Measurements from ENCODE around the gene KRT24.

Gene KRT24

DNA sequence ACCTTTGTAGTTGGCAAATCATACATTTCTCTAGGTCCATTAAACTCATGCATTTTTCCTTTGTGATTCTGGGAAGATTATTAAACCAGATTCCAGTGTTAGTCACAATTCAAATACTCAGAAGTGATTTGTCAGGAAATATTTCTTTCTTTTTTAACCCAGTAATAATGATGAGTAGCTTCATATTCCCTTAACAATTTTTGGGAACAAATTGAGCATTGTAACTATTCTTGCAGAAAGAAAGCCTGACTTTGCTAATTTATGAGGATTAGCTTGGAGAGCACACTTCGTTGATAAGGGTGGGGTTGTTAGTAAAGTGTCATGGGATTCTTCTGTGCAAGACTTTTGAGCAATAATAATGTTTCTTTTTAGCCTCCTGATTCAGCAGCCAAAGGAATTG, 18.7 kb upstream of the KRT24 start:
- Histone ChIP-seq H3K36me3 (ENCODE audit: control insufficient read depth, insufficient read depth, low read length) (no peaks in the 10 kb centered on the region), H3K4me1 (ENCODE audit: control insufficient read depth, insufficient read depth, low read length) (no peaks in the 10 kb centered on the region), H3K27ac (ENCODE audit: low read depth, low read length) (no peak overlapping the region), H3K9ac (ENCODE audit: low read length) (no peak overlapping the region), H3K9me3 (ENCODE audit: control insufficient read depth, insufficient read depth, low read depth, low read length) (no peaks in the 10 kb centered on the region), H3K4me3 (ENCODE audit: low read depth, low read length) (no peak overlapping the region), H3K27me3 (ENCODE audit: control insufficient read depth, insufficient read depth, low read length) (no peaks in the 10 kb centered on the region)

DNA sequence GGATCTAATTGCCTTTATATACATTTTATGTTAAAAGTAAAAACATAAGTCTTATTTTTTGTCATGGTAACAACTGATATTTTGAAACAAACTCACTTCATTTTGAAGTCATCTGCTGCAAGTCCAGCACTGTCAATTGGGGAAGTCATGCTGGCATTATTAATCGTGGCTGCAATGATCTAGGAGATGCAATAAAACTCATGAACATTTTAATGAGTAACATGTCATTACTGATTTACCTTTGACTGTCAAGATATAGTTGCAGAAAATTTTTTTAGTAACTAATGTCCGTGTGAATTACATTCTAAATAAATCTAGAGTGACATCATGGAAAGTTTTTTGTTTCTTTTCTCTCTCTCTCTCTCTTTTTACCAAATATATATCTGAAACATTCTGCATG, 17.3 kb upstream of the KRT24 start:
- no peaks in the 10 kb centered on the region for H3K36me3 ChIP-seq (ENCODE audit: control insufficient read depth, insufficient read depth, low read length)

DNA sequence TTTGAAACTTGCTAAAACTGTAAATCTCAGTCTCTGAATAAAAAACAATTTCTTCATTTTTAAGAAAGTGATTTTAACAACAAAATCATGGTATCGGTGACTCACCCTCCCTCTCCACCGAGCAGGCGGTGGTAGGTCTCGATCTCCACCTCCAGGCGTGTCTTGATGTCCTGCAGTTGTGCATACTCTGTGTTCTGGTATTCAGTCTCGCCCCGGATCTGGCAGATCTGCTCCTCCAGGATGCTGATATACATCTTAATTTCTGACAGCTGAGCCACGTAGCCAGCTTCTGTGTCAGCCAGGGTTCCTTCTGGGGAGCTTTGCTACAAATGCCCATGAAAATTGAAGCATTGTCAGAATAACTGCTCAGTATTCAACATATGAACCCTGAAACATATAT, 15.4 kb upstream of the KRT24 start:
- Histone ChIP-seq H3K4me1 (ENCODE audit: control insufficient read depth, insufficient read depth, low read length) (no peaks in the 10 kb centered on the region), H3K4me3 (ENCODE audit: low read depth, low read length) (no peak overlapping the region), H3K27ac (ENCODE audit: low read depth, low read length) (no peak overlapping the region), H3K36me3 (ENCODE audit: control insufficient read depth, insufficient read depth, low read length) (no peaks in the 10 kb centered on the region), H3K9ac (ENCODE audit: low read length) (no peak overlapping the region), H3K9me3 (ENCODE audit: control insufficient read depth, insufficient read depth, low read depth, low read length) (no peaks in the 10 kb centered on the region), H3K27me3 (ENCODE audit: control insufficient read depth, insufficient read depth, low read length) (no peaks in the 10 kb centered on the region)

More for the DNA sequence above, 17.3 kb upstream of the KRT24 start:
- Histone ChIP-seq H3K9ac (ENCODE audit: low read length) (no peak overlapping the region), H3K27ac (ENCODE audit: low read depth, low read length) (no peak overlapping the region), H3K4me1 (ENCODE audit: control insufficient read depth, insufficient read depth, low read length) (no peaks in the 10 kb centered on the region), H3K9me3 (ENCODE audit: control insufficient read depth, insufficient read depth, low read depth, low read length) (no peaks in the 10 kb centered on the region), H3K4me3 (ENCODE audit: low read depth, low read length) (no peak overlapping the region), H3K27me3 (ENCODE audit: control insufficient read depth, insufficient read depth, low read length) (no peaks in the 10 kb centered on the region)

DNA sequence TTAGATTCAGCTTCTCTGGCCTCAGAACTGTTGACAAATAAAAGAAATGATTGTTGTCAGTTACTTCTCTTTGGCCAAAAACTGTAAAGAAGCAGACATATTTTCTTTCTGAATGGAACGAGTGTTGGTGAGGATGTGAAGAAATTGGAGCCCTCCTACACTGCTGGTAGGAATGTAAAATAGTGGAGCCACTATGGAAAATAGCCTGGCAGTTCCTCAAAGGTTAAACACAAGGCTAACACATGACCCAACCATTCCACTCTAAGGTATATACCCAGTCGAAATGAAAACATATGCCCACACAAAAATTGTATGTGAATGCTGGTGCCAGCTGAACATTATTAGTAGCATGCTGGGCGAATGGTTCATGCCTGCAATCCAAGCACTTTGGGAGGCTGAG, 14.2 kb upstream of the KRT24 start:
- no peak overlapping the region for H3K9ac ChIP-seq (ENCODE audit: low read length)
- no peaks in the 10 kb centered on the region for H3K27me3 ChIP-seq (ENCODE audit: control insufficient read depth, insufficient read depth, low read length)
- no peaks in the 10 kb centered on the region for H3K36me3 ChIP-seq (ENCODE audit: control insufficient read depth, insufficient read depth, low read length)
- H3K27ac ChIP-seq (ENCODE audit: low read depth, low read length) = no peak overlapping the region
- H3K9me3 ChIP-seq (ENCODE audit: control insufficient read depth, insufficient read depth, low read depth, low read length) = no peaks in the 10 kb centered on the region
- no peaks in the 10 kb centered on the region for H3K4me1 ChIP-seq (ENCODE audit: control insufficient read depth, insufficient read depth, low read length)
- H3K4me3 ChIP-seq (ENCODE audit: low read depth, low read length) = no peak overlapping the region

DNA sequence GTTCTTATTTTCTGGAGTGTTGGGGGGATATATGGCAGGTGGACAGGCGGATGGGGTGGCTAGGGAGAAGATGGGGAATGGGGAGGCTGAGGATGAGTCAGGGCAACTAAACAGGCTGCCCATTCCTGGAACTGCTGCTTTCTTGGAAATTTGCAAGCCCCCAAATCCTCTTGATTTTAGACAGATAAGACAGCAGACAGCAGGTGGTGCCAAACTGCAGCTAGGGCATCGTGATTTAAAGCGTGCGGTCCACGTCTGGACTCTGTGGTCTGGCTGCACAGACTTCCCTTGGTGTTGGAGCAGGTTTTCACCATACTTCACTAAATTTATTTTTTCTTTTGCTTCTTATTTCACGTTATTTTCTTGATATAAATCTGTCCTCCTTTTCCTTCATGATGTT, 10.9 kb upstream of the KRT24 start:
- no peak overlapping the region for H3K4me3 ChIP-seq (ENCODE audit: low read depth, low read length)
- no peaks in the 10 kb centered on the region for H3K4me1 ChIP-seq (ENCODE audit: control insufficient read depth, insufficient read depth, low read length)
- no peaks in the 10 kb centered on the region for H3K27me3 ChIP-seq (ENCODE audit: control insufficient read depth, insufficient read depth, low read length)
- H3K36me3 ChIP-seq (ENCODE audit: control insufficient read depth, insufficient read depth, low read length) = no peaks in the 10 kb centered on the region
- H3K9me3 ChIP-seq (ENCODE audit: control insufficient read depth, insufficient read depth, low read depth, low read length) = no peaks in the 10 kb centered on the region
- no peak overlapping the region for H3K9ac ChIP-seq (ENCODE audit: low read length)
- H3K27ac ChIP-seq (ENCODE audit: low read depth, low read length) = no peak overlapping the region

DNA sequence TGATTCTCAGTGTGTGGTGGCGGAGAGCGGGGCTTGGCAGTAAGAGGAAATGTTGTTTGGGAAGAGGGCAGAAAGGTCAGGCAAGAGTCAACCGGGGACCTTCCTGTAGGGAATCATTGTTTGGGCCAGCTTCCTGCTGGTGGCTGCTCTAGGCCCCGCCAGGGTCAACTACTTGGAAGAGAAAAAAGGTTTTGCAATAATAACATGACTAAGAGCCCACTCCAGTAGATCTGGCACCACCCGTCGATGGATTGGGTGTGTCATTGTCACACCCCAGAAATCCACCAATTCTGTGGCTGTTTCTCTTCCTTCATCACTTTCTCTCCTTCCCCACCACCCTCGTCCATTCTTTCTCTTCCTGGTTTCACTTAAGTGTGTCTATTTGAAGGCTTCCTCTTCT, 4.2 kb upstream of the KRT24 start:
- Histone ChIP-seq H3K4me3 (ENCODE audit: low read depth, low read length) (no peak overlapping the region), H3K27me3 (ENCODE audit: control insufficient read depth, insufficient read depth, low read length) (no peaks in the 10 kb centered on the region), H3K4me1 (ENCODE audit: control insufficient read depth, insufficient read depth, low read length) (no peaks in the 10 kb centered on the region), H3K9ac (ENCODE audit: low read length) (no peak overlapping the region), H3K36me3 (ENCODE audit: control insufficient read depth, insufficient read depth, low read length) (no peaks in the 10 kb centered on the region), H3K27ac (ENCODE audit: low read depth, low read length) (no peak overlapping the region), H3K9me3 (ENCODE audit: control insufficient read depth, insufficient read depth, low read depth, low read length) (no peaks in the 10 kb centered on the region)

DNA sequence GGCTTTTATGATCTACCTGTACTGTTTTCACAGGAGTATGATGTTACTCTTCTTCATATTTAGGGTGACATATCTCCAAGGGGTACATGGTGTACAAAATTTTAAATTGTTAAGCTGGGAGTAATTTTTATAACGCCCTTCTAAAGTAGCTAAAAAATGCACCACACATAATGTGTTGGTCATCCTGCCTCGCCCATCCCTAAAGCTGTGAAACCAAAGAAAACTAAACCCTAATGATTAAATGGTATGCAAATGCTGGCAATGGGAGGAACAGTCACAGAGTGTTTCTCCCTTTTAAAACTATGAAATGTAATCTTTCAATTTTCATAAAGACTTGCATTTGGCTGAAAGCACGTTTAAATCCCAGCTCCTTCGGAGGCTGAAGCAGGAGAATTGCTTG, 2.0 kb upstream of the KRT24 start:
- H3K27ac ChIP-seq (ENCODE audit: low read depth, low read length) = no peak overlapping the region
- H3K4me1 ChIP-seq (ENCODE audit: control insufficient read depth, insufficient read depth, low read length) = no peaks in the 10 kb centered on the region
- no peak overlapping the region for H3K4me3 ChIP-seq (ENCODE audit: low read depth, low read length)
- H3K9ac ChIP-seq (ENCODE audit: low read length) = no peak overlapping the region
- no peaks in the 10 kb centered on the region for H3K27me3 ChIP-seq (ENCODE audit: control insufficient read depth, insufficient read depth, low read length)
- no peaks in the 10 kb centered on the region for H3K9me3 ChIP-seq (ENCODE audit: control insufficient read depth, insufficient read depth, low read depth, low read length)
- H3K36me3 ChIP-seq (ENCODE audit: control insufficient read depth, insufficient read depth, low read length) = no peaks in the 10 kb centered on the region

DNA sequence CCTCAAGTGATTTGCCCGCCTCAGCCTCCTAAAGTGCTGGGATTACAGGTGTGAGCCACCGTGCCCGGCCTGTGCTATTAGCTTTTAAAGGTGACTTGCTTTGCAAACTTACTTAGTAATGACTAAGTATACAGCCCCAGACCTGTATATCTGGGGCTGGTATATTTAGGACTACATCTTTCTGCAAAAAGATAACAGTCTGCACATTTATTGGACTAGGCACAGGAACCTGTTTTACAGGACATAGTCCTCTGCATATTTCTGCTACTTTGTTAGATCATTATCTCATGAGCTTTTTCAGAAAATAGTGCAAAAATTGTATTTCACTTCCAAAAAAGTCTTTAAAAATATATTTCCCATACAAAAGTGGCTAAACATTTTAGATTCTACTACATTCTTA, 1.3 kb downstream of the KRT24 start:
- H3K9me3 ChIP-seq (ENCODE audit: control insufficient read depth, insufficient read depth, low read depth, low read length) = no peaks in the 10 kb centered on the region
- H3K27me3 ChIP-seq (ENCODE audit: control insufficient read depth, insufficient read depth, low read length) = no peaks in the 10 kb centered on the region
- H3K4me3 ChIP-seq (ENCODE audit: low read depth, low read length) = no peak overlapping the region
- H3K36me3 ChIP-seq (ENCODE audit: control insufficient read depth, insufficient read depth, low read length) = no peaks in the 10 kb centered on the region
- no peak overlapping the region for H3K27ac ChIP-seq (ENCODE audit: low read depth, low read length)
- H3K9ac ChIP-seq (ENCODE audit: low read length) = no peak overlapping the region
- H3K4me1 ChIP-seq (ENCODE audit: control insufficient read depth, insufficient read depth, low read length) = no peaks in the 10 kb centered on the region

DNA sequence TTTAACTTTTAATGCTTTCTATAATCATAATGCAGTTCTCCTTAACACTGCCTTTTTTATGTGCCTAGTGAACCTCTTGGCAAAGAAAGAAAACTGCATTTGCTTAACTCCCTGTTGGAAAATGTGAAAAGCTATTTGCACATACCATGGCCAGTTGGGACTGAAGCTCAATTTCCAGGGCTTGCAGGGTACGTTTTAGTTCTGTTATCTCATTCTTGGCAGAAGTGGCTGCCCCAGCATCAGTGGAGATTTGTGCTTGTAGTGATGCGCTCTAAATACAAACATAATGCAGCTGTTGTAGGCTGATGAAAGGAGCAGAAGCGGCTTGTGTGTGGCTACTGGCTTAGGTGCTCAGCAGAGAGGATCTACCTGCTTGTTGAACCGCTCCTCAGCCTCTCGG, 3.7 kb downstream of the KRT24 start:
- Histone ChIP-seq H3K9me3 (ENCODE audit: control insufficient read depth, insufficient read depth, low read depth, low read length) (no peaks in the 10 kb centered on the region), H3K4me1 (ENCODE audit: control insufficient read depth, insufficient read depth, low read length) (no peaks in the 10 kb centered on the region), H3K4me3 (ENCODE audit: low read depth, low read length) (no peak overlapping the region), H3K36me3 (ENCODE audit: control insufficient read depth, insufficient read depth, low read length) (no peaks in the 10 kb centered on the region), H3K27me3 (ENCODE audit: control insufficient read depth, insufficient read depth, low read length) (no peaks in the 10 kb centered on the region), H3K27ac (ENCODE audit: low read depth, low read length) (no peak overlapping the region), H3K9ac (ENCODE audit: low read length) (no peak overlapping the region)

DNA sequence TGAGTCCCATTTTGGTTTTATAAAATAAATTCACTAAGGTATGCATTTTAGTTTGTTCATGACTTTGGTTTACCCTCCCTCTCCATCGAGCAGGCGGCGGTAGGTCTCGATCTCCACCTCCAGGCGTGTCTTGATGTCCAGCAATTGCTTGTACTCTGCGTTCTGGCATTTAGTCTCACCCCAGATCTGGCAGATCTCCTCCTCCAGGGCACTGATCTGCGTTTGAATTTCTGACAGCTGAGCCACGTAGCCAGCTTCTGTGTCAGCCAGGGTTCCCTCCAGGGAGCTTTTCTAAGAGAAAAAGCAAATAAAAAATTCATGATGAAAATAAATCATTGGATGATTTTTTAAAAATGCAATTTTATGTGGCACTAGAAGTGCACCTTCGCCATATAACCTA, 4.2 kb downstream of the KRT24 start:
- Histone ChIP-seq H3K9me3 (ENCODE audit: control insufficient read depth, insufficient read depth, low read depth, low read length) (no peaks in the 10 kb centered on the region), H3K4me3 (ENCODE audit: low read depth, low read length) (no peak overlapping the region), H3K9ac (ENCODE audit: low read length) (no peak overlapping the region), H3K27ac (ENCODE audit: low read depth, low read length) (no peak overlapping the region), H3K36me3 (ENCODE audit: control insufficient read depth, insufficient read depth, low read length) (no peaks in the 10 kb centered on the region), H3K4me1 (ENCODE audit: control insufficient read depth, insufficient read depth, low read length) (no peaks in the 10 kb centered on the region), H3K27me3 (ENCODE audit: control insufficient read depth, insufficient read depth, low read length) (no peaks in the 10 kb centered on the region)

DNA sequence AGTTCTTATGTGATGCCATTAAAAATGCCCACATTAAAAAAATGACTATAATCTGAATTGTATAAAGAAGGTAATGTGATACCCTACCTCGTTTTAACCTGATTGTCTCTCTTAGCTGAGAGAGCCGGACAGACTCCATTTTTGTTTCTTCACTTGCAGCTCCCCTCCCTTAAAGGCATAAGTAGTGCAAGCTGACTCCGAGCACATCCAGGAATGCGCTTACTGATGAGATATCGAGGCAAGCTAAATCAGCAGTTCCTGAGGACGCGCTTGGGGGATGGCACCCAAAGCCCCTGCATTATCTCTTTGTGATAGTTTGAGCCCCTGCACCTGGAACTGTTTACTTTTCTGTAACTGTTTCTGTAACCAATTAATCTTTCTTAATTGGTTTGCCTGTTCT, 6.3 kb downstream of the KRT24 start:
- Histone ChIP-seq H3K27me3 (ENCODE audit: control insufficient read depth, insufficient read depth, low read length) (no peaks in the 10 kb centered on the region), H3K4me3 (ENCODE audit: low read depth, low read length) (no peak overlapping the region), H3K9ac (ENCODE audit: low read length) (no peak overlapping the region), H3K27ac (ENCODE audit: low read depth, low read length) (no peak overlapping the region), H3K9me3 (ENCODE audit: control insufficient read depth, insufficient read depth, low read depth, low read length) (no peaks in the 10 kb centered on the region), H3K36me3 (ENCODE audit: control insufficient read depth, insufficient read depth, low read length) (no peaks in the 10 kb centered on the region), H3K4me1 (ENCODE audit: control insufficient read depth, insufficient read depth, low read length) (no peaks in the 10 kb centered on the region)

DNA sequence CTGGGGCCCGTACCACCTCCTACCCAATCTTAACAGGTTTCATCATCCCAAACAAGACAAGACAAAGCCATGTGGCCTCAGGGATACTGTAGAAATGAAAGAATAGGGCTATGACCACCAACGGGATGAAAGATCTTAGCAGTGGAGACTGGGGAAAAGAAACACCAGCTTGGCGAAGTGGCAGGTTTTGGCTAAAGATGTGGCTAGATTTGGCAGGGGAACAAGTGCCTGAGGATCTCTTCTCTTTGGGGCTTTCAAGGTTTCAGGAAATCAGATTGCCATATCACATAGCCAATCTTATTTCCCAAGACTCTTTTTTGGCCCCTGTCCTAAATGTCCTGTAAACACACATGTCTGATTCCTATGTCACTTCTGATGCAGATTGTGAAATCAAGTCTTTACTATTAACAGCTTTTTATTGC, 6.9 kb downstream of the KRT24 start:
- Histone ChIP-seq H3K9ac (ENCODE audit: low read length) (no peak overlapping the region), H3K27ac (ENCODE audit: low read depth, low read length) (no peak overlapping the region), H3K4me1 (ENCODE audit: control insufficient read depth, insufficient read depth, low read length) (no peaks in the 10 kb centered on the region), H3K36me3 (ENCODE audit: control insufficient read depth, insufficient read depth, low read length) (no peaks in the 10 kb centered on the region), H3K27me3 (ENCODE audit: control insufficient read depth, insufficient read depth, low read length) (no peaks in the 10 kb centered on the region), H3K4me3 (ENCODE audit: low read depth, low read length) (no peak overlapping the region), H3K9me3 (ENCODE audit: control insufficient read depth, insufficient read depth, low read depth, low read length) (no peaks in the 10 kb centered on the region)
